Umbilical cord (tissue), 2 donors: ENCODE measurements around the gene GADD45GIP1. TPM values are rescaled to one million over a fixed set of nuclear protein-coding genes. Genes with fewer than 3 reads are reported as not detected.

Experiments used
- DNase-seq: peaks from one replicate; pipeline ENCODE4 v3.0.0-alpha.2; 2015; ENCODE audit warnings: low spot score
- total RNA-seq: library from RNA; depleted of rRNA; stranded (reverse); fragments of >200 nt; gene quantifications from one replicate; pipeline ENCODE4 v1.2.3, GENCODE V29; 2014; ENCODE audit warnings: low replicate concordance; ENCODE audit not compliant: insufficient read depth

GADD45GIP1 gene
- total RNA-seq, 1 donor from 2014 or later = 18.3 TPM

GRCh38 chr19:12912571-12912970 lies 44.5 kb downstream of the GADD45GIP1 start:
- no peak for DNase-seq

GRCh38 chr19:12907166-12907565 lies 49.9 kb downstream of the GADD45GIP1 start:
- no peak for DNase-seq

Other genes starting within 250 kb of the GADD45GIP1 start
- gene TNPO2, start 233.3 kb downstream of the GADD45GIP1 start, total RNA-seq = 18.5 TPM
- 116 TPM for gene TRIR, start 222.5 kb downstream of the GADD45GIP1 start, total RNA-seq
- 25.0 TPM for gene GET3, start 219.7 kb downstream of the GADD45GIP1 start, total RNA-seq
- gene BEST2, start 205.4 kb downstream of the GADD45GIP1 start, total RNA-seq = not detected
- gene HOOK2, start 181.7 kb downstream of the GADD45GIP1 start, total RNA-seq = 17.1 TPM
- gene JUNB, start 165.7 kb downstream of the GADD45GIP1 start, total RNA-seq = 277 TPM
- gene PRDX2, start 155.4 kb downstream of the GADD45GIP1 start, total RNA-seq = 112 TPM
- not detected for gene THSD8, start 155.2 kb downstream of the GADD45GIP1 start, total RNA-seq
- 5.3 TPM for gene RNASEH2A, start 150.6 kb downstream of the GADD45GIP1 start, total RNA-seq
- gene RTBDN, start 122.6 kb downstream of the GADD45GIP1 start, total RNA-seq = not detected
- gene MAST1, start 118.7 kb downstream of the GADD45GIP1 start, total RNA-seq = 2.2 TPM
- 21.7 TPM for gene DNASE2, start 75.8 kb downstream of the GADD45GIP1 start, total RNA-seq
- gene KLF1, start 70.0 kb downstream of the GADD45GIP1 start, total RNA-seq = 3.1 TPM
- 9.1 TPM for gene GCDH, start 66.1 kb downstream of the GADD45GIP1 start, total RNA-seq
- not detected for gene SYCE2, start 37.9 kb downstream of the GADD45GIP1 start, total RNA-seq
- gene FARSA, start 23.5 kb downstream of the GADD45GIP1 start, total RNA-seq = 40.0 TPM
- 404 TPM for gene CALR, start 18.6 kb downstream of the GADD45GIP1 start, total RNA-seq
- 18.8 TPM for gene RAD23A, start 11.4 kb downstream of the GADD45GIP1 start, total RNA-seq
- gene DAND5, start 12.4 kb upstream of the GADD45GIP1 start, total RNA-seq = not detected
- gene NFIX, start 38.3 kb upstream of the GADD45GIP1 start, total RNA-seq = 56.8 TPM
- gene LYL1, start 145.6 kb upstream of the GADD45GIP1 start, total RNA-seq = 13.0 TPM
- 3.9 TPM for gene TRMT1, start 159.5 kb upstream of the GADD45GIP1 start, total RNA-seq
- gene NACC1, start 161.0 kb upstream of the GADD45GIP1 start, total RNA-seq = 15.6 TPM
- 63.8 TPM for gene STX10, start 193.2 kb upstream of the GADD45GIP1 start, total RNA-seq
- gene IER2, start 193.2 kb upstream of the GADD45GIP1 start, total RNA-seq = 26.0 TPM